NCI-H1105 treated with DMSO at 0.1 percent for 48 hours (cell line): Measurements from ENCODE around the gene NPHP3.
"Not testable (repeated sequence)": the region's sequence is repeated elsewhere in the genome, so short reads cannot be mapped to it uniquely, and the experiment has no call there.

Source experiments
- DNase-seq: peaks from one replicate; lab custom pipeline; 2025; lab: John Stamatoyannopoulos, UW

The NPHP3 gene

GRCh38 chr3:132722165-132723023, at the start of gene NPHP3:
TSS of gene NPHP3 (minus strand) at chr3:132722409. CDS start at chr3:132722355, 54 bp downstream.
- DNase-seq = peak; percentile 91

- no peak for DNase-seq
Observed at GRCh38 chr3:132758740-132759139, 36.5 kb upstream of the NPHP3 start.

GRCh38 chr3:132756108-132756650, 34.0 kb upstream of the NPHP3 start:
- no peak for DNase-seq

- no peak for DNase-seq
Observed at GRCh38 chr3:132753946-132754345, 31.7 kb upstream of the NPHP3 start.

- no peak for DNase-seq
Observed at GRCh38 chr3:132749786-132750185, 27.6 kb upstream of the NPHP3 start.

GRCh38 chr3:132746720-132747119, 24.5 kb upstream of the NPHP3 start:
- DNase-seq = not testable (repeated sequence)

- DNase-seq = no peak
Observed at GRCh38 chr3:132738314-132738713, 16.1 kb upstream of the NPHP3 start.

GRCh38 chr3:132735589-132735988, 13.4 kb upstream of the NPHP3 start:
- DNase-seq = no peak

GRCh38 chr3:132730891-132731580, 8.8 kb upstream of the NPHP3 start:
- peak; percentile 79 for DNase-seq

- peak; percentile 84 for DNase-seq
Observed at GRCh38 chr3:132726341-132726823, 4.2 kb upstream of the NPHP3 start.

GRCh38 chr3:132723024-132723950, 1.1 kb upstream of the NPHP3 start:
- DNase-seq = no peak

GRCh38 chr3:132721479-132722164, 587 bp downstream of the NPHP3 start:
- peak; percentile 58 for DNase-seq

- DNase-seq = no peak
Observed at GRCh38 chr3:132720228-132720627, 2.0 kb downstream of the NPHP3 start.

- no peak for DNase-seq
Observed at GRCh38 chr3:132716372-132716771, 5.8 kb downstream of the NPHP3 start.

- DNase-seq = no peak
Observed at GRCh38 chr3:132713977-132714727, 8.1 kb downstream of the NPHP3 start.

- no peak for DNase-seq
Observed at GRCh38 chr3:132710311-132710710, 11.9 kb downstream of the NPHP3 start.

- no peak for DNase-seq
Observed at GRCh38 chr3:132709761-132710160, 12.4 kb downstream of the NPHP3 start.

GRCh38 chr3:132703733-132704132, 18.5 kb downstream of the NPHP3 start:
- DNase-seq = no peak

GRCh38 chr3:132695422-132695821, 26.8 kb downstream of the NPHP3 start:
- no peak for DNase-seq

- DNase-seq = no peak
Observed at GRCh38 chr3:132694991-132695390, 27.2 kb downstream of the NPHP3 start.
